ENCODE data around the gene B3GAT2.

The B3GAT2 gene

DNA sequence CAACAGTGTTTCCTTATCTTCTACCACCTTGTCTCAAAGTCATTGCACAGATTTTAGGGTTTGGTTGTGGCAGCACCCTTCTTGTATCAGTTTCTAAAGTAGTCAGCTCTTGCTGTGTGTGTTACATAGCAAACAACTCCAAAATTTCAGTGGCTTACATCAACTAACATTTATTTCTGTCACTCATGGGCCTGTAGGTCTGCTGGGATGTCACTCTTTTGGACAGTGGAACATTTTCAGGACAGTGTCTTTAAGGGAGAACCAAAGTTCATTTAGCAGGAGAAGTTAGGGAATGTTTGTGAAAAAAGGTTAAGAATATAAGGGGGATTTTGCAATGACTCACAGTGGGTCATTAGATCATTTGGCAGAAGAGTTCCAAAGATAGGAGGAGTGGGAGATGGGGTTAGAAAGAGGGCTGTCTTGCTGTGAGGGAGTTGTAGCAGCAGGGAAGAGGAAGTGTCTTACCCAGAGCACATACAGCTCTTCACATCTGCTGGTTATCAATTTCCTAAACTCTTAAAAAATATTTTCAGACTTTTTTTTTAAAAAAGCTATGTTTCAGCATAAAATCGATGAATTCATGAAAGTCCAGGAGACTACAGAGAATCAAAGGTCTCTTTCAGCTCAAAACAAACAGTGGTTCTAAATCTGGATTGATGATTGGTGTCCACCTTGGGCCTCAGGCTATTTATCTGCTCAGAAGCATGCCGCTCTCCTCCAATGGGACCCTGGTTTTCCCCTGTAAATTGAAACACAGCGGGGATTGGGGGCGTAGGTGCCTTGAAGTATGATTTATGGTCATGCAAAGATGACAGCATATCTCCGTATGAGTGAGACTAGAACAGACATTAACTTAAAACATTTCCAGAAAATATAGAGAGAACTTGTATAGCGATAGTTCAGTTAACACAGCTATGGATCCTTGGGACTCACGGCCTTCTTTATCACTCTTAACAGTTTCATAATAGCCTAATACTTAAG, 117.3 kb downstream of the B3GAT2 start:
- no peak for DNase-seq

DNA sequence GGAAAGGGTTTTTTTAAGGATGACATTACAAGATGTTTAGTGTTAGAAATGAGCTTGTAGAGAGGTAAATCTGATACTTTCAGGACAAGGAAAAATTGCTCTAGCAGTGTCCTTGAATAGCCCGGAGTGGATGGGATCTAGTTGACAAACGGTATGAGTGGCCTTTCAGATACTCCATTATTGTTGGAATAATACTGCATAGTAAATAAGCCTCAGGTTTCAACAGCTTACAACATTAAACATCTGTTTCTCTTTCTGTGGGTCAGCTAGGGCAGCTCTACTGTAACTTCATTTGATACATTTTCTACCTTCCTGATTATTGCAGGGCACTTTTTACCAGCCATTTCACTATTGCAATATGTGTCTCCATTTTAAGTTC, 118.0 kb downstream of the B3GAT2 start:
- DNase-seq = no peak

DNA sequence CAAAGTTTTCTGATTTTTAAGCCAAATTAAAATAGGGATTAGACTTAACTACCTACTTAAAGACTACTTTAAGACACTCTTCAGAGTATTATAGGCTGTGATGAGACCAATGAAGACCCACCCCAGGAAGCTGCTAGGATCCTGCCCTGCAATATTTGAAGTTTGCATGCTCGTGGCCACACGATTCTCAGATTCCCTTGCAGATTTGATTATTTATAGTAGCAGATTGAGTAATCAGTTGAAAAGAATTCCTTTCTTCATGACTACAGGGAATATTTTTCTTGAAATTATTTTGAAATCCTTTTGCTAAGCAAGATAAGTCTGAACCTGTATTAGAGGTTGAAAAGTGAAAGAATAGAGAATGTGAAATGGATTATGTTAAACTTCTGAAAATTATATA, 122.3 kb downstream of the B3GAT2 start:
- no peak for DNase-seq

DNA sequence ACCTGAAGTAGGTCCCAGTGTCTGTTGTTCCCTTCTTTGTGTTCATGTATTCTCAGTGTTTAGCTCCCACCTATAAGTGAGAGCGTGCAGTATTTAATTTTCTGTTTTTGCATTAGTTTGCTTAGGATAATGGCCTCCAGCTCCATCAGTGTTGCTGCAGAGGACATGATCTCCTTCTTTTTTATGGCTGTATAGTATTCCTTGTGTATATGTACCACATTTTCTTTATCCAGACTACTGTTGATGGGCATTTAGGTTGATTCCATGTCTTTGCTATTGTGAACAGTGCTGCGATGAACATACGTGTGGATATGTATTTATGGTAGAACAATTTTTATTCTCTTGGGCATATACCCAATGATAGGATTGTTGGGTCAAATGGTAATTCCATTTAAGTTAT, 125.4 kb downstream of the B3GAT2 start:
- no peak for DNase-seq

DNA sequence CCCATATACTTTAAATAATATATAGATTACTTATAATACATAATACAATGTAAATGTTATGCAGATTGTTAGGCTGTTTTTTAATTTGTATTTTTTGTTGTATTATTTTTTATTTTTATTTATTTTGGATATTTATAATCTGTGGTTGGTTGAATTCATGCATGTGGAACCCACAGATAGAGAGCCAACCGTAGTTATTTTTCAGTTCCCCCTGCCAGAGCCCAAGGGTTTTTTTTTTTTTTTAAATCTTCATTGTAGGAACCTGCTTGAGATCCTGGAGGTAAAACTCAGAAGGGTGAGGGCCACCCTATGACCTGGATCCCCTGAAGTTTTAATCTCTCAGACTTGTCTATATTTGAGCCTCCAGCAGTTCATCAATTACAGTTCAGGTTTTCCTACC, 133.2 kb downstream of the B3GAT2 start:
- DNase-seq = no peak

DNA sequence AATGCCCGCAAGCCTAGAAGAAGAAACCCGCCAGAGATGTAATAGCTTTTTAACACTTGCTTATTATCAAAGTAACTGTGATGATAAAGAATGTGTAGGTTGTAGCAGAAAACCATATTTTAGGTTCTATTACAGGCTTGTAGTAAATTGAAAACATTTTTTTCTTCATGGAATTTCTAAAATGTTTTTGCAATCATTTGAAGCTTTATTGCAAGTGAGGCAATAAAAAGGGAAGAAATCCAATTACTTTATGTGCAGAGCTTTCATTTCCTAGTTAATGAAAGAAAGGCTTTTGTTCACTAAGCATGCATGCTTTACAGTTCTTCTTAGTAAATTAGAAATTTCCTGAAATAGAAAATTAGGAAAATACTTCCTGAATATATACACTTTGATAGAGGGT, 135.1 kb downstream of the B3GAT2 start:
- no peak for DNase-seq

DNA sequence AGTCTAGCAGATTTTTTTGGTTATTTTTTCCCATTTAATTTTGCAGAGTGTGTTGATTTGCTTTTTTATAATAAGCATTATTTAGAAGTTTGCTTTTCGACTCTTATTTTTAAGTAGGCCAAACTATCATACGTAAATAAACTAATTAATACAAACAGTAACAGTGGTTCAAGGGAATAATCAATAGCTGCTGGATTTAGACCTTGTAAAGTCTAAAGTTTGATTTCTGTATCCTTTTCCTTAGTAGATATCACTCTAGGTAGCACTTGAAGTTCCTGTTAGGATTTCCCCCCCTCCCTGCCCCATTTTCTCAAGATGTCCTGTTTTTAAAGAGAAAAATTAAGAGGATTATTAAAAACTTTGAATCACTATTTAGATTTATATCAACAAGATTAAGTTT, 136.1 kb downstream of the B3GAT2 start:
- DNase-seq = no peak

DNA sequence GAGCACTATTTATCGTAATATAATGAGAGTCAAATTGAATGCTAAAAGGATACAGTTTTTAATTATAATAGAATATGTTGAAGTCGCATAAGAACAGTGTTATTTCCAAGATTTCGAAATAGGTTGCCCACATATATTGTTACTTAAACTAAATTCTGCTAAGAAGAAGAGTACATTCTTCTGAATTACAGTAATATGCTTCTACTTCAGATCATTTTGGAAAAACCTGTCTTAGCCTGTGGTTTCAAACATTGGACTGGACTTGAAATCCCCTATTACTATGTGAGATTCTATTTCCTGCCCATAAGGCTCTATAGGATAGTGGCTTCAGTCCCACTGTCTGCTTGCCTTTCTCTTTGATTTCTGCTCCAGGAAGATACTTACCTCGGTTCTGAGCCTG, 137.2 kb downstream of the B3GAT2 start:
- no peak for DNase-seq

DNA sequence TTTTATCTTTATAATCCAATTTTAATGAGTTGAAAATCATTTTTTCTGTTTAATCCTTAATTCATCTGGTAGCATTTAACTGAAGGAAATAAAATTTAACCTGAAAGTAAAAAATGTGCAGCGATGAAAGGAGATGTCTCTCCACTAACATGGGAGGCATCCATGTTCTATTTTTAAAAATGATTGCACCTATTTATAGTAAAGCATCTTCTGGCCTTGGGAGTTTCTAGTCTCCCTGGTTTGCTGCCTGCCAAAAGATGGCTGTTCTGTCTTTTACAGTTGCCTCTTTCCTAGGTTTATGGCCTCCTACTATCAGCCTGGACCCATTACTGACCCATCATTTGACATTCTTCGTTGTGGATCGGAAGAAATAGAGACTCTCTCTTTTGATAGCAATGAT, 143.0 kb downstream of the B3GAT2 start:
- DNase-seq = no peak

DNA sequence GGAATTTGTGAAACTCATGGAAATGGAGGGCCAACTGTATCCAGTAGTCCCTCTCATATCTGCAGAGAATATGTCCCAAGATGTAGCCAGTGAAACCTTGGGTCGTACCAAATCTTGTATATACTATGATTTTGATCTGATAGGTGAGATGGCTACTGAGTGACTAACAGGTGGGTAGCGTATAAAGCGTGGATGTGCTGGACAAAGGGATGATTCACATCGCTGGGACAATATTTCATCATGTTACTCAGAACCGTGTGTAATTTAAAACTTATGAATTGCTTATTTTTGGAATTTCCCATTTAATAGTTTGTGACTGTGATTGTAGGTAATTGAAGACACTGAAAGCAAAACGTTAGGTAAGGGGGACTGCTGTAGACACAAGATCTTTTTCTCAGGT, 145.1 kb downstream of the B3GAT2 start:
- no peak for DNase-seq
